HG02943 (cell line): ENCODE results near the gene HMMR.

Experiments used
- ATAC-seq: cut with Tn5 transposase; IDR thresholded peaks from one replicate; pipeline ENCODE4 v1.9.1; 2021; ENCODE audit warnings: mild to moderate bottlenecking, low read depth, moderate library complexity; ENCODE audit not compliant: unreplicated experiment

The HMMR gene

DNA sequence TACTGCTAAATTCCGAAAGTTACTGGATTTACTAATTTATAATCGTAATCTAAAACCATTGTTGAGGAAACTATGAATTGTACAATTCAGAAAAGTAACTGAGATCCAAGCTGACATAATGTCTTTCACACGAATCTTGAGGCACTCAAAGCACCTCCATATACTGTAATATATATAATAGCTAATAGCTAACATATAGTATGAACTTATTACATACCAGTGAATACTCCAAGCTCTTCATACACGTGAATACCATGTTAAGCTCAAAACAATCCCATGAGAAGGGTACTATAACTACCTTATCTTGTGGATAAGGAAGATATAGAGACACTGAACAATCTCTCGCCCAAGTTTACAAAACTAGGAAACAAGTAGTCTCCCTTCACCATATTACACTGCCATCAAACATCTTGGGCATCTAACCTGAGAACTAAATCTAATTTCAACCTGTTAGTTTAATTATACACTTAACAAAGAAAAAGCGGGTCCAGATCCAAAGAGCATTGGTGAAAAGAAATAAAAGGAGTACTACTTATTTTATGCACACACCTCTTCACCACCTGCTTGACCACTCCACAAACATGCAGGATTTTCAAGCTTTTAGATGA, 1.6 kb upstream of the HMMR start:
- ATAC-seq, result no peak

DNA sequence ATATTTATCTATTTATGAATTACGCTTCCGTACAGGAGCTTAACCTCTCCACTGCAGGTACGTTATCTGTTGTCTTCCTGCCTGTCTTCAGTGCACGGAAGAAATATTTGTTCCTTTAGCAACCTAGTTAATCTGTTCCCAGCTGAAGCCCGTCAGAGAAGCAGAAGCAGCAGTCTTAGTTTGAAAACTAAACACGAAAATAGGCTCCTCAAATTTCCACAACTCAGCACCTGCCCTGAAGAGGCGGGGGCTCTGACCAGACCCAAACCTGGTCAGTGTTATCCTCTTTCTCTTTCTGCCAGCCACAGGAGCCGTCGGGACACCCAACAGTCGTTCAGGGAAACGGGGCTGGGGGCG, 992 bp upstream of the HMMR start:
- ATAC-seq, result peak; percentile 26

DNA sequence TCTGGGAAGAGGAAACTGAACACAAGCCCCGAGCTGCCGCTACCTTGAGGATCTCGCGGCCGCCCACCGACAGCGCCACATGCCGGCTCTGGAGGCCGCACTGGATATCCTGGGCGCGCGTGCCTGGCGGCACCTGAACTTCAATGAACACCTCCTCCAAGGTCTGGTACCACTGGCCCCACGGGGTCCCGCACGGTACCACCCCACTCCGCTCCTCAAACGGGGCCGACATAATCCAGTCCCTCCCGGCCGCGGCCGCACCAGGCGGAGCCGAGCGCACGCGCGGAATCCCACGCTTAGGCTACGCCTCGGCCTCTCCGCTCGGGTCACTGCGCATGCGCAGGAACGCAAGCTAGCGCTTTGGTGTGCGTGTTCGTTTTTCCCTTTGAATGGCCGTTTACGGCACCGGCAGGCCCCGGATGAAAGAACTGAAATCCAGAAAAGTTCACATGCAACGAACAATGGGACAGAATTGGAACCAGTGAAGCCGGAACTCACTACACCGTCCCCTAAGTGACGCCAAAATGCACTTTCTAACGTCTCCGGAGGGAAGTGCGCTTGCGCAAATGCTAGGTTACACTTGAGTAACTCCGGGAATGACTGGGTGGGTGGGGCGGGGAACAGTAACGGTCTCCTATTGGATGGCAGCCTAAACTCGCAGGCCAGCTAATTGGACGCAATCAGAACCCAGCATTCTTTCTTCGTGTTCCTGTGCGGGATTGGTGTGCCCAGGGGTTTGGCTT, 442 bp upstream of the HMMR start, which contains the start of gene NUDCD2:
NUDCD2 (minus strand) TSS at position 284 of the 743 bp plus-strand sequence; CDS start at position 232, 52 bp downstream.
- peak; percentile 80 for ATAC-seq

DNA sequence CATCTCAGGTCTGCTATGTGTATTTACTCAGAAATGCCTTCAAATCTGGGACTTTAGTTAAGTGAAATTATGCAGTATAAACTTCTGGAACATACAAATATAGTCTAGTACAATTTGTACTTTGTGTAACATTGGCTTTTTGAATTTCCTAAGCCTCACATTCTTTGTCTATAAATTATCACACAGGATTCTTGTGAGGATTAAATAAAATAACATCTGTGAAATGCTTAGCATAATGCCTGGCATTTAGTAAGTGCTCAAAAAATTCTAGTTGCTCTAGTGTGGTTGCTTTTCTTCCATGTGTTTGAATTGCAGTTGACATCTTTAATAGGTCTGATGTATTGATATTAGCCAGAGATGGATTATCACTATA, 2.6 kb downstream of the HMMR start:
- ATAC-seq, result no peak

DNA sequence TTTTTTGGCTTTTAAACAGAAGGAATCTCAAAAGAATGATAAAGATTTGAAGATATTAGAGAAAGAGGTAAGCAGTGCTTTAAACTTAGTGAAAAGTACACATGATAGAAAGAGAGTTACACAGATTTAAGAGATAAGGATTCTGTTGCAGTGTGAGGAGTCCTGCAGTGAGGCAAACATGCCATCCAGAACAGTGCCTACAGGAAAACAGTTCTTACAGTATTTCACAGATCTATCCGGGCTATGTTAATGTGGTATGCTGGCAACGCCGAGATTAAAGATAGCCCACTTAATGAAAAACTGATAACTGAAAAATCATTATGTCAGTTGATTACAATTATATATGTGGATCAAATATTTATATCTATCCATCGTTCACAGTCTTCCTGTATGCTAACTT, 7.2 kb downstream of the HMMR start:
- ATAC-seq, result no peak

DNA sequence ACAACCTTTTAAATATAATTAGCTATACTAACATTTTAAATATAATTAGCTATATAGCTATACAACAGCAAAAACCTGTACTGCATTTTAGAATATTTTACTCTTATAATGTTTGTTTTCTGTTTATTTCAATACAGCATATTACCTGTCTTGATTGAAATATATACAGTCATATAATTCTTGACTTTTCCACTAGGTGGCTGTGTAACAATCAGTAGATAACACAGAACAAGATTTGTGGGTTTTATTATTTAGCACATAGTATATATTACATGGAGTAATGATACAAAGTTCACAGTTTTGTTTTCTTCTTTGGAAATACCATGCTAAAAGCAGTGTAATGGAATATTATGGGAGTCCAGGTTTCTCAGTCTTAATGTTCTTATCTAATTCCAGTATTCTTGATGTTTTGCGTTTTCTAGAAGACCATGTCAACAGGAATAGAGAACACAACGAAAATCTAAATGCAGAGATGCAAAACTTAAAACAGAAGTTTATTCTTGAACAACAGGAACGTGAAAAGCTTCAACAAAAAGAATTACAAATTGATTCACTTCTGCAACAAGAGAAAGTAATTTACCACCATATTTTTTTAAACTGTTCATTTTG, 13.3 kb downstream of the HMMR start:
- ATAC-seq, result no peak

DNA sequence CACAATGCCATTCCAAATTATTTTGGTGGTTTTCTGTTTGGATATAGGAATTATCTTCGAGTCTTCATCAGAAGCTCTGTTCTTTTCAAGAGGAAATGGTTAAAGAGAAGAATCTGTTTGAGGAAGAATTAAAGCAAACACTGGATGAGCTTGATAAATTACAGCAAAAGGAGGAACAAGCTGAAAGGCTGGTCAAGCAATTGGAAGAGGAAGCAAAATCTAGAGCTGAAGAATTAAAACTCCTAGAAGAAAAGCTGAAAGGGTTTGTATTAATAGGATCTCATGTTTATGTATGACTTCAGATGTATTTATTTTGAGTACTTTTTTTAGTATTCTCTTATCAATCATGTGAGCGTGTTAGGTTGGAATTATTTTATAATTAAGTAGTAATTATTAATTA, 15.0 kb downstream of the HMMR start:
- no peak for ATAC-seq

DNA sequence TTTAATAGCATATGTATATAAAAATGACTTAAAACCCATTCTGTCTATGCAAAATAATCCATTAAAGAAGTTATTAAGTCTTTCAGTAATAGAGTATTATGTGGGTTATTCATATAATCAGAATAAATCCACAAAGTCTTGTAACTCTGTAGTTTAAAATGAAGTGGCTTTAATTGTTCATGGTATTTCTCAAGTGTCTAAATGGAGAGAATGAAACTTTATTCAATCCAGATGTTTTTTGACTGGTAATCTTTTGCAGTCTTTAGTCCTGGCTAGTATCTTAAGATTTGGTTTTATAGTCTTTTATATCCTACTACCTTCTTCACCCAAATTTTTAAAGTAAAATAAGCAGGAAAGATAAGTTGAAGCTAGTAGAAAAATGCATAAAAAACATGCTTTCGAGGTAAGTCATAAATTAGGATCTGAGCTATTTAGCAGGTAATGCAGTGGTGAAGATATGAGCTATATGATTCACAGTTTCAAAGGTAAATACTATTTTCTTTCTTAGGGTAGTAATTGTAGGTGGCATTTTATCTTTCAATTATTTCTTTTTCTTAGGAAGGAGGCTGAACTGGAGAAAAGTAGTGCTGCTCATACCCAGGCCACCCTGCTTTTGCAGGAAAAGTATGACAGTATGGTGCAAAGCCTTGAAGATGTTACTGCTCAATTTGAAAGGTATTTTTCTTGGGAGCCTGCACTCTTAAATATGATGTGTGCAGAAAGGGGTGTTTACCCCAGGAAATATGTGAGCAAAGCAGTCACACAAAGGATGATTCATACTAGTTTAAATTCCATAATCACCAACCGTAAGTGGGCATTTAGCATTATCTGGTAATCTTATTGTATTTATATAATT, 17.9 kb downstream of the HMMR start:
- ATAC-seq, result no peak

DNA sequence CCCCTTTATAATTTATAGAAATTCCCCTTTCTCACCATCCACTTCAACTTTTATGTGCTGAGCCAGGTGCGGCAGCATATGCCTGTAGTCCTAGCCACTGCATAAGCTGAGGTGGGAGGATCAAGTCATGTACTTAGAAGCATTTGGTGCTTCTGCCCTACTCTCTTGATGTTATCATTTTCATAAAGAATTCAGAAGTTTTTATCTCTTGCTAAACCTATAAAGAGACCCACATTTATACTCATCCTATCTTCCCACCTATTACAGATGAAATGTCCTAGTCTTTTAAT, 18.5 kb downstream of the HMMR start:
- no peak for ATAC-seq

DNA sequence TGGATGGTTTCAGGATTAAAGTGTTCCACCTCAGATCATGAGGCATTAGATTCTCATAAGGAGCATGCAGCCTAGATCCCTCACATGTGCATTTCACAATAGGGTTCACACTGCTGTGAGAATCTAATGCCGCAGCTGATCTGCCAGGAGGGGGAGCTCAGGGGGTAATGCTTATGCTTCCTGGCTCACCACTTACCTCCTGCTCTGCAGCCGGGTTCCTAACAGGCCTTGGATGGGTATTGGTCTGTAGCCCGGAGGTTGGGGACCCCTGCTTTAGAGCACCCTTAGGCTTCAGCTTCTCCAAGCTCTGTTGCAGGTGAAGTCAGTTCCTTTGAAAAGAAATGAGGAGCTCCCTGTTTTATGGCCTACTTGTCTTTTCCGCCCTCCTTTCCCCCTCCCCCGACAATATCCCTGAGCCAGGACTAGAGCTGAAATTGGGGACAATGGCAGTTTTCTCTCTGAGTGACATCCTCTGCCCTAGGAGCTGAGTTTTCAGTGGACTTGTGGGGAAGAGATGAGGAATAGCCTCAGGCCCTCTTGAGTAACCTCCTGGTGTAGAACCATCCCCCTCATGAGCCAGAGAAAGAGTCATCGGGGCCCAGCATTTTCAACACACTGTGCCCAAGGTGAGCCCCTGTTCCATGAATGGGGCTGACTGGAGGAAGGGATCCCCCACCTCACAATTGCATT, 28.8 kb downstream of the HMMR start:
- ATAC-seq, result no peak

DNA sequence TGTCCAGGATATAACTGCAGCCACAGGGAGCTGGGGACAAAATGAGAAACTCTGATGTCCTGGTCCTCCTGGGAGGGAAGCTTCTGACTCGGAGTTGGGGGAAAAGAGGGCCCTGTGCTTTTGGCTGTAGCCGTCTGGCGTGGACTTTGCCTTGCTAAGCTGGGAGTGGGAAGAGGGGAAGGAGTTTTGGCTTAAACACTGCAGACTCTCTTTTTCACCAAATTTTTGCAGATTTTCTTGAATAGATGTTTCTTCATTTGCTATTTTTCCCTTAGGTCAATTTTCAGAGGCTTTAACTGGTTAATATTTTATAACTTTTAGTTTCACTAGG, 29.3 kb downstream of the HMMR start:
- no peak for ATAC-seq

DNA sequence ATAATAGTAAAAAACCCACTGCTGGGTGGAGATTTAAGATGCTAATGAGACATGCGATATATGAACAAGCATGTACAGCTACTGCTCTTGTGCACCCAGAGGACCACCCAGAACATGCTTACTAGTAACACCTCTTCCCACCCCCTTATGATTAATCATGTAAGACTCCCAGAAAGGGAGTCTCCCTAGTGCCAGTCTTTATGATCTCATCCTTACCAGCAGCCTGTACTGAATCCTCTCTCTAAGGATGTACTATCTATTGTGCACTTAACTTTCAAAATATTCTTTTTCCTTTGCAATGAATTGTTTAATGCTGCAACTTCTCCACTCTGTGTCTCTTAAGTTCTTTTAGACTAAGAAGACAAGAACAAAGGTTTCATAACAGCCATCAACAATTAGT, 35.9 kb downstream of the HMMR start:
- no peak for ATAC-seq

DNA sequence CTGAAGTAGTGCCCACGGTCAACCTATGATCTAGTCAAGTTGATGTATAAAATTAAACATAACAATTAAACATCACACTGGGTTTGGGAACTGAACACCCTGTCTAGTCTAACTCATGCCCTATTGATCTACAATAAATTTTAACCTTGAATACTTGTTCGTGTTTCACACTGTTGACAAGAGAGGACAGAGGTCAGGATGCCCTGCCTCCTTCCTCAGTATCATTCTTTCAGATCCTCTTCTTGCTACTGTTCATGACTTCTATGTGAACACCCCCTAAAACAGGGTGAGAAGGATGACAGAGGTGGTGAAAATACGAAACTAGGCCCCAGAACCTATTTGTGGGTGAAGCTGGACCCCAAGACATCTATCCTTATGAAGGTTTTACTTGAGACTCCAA, 36.9 kb downstream of the HMMR start:
- no peak for ATAC-seq

DNA sequence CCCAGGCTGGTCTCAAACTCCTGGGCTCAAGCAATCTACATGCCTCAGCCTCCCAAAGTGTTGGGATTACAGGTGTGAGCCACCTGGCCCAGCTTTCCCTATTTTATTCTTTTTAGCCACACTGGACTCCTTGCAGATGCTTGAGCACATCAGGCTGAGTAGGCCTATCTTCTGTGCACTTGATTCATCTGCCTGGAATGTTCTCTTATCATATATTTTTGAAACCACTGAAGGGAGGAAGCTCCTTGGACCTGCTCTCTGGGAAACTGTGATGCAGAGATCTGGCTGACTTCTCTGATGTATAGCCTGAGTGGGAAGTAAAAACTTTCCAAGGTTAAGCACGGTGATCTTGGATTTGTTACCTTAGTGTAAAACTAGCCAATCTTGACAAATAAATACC, 38.5 kb downstream of the HMMR start:
- no peak for ATAC-seq

DNA sequence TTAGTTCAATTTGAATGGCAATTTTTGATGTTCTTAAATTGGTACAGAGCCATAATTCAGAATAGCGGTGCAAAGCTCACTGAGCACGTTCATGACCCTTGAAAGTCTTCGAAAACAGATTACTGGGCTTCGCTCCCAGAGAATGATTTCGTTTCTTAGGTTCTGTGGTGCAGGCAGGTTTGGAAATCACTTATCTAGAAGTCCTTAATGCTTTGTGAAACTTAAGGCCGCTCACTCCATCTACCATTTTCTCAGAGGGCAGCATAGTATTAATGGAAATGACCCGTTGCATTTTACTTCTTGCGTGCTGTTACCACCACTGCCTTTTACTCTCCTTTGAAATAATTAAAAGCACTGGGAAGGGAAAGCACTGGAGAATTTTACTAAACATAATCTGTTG, 42.1 kb downstream of the HMMR start:
- no peak for ATAC-seq

DNA sequence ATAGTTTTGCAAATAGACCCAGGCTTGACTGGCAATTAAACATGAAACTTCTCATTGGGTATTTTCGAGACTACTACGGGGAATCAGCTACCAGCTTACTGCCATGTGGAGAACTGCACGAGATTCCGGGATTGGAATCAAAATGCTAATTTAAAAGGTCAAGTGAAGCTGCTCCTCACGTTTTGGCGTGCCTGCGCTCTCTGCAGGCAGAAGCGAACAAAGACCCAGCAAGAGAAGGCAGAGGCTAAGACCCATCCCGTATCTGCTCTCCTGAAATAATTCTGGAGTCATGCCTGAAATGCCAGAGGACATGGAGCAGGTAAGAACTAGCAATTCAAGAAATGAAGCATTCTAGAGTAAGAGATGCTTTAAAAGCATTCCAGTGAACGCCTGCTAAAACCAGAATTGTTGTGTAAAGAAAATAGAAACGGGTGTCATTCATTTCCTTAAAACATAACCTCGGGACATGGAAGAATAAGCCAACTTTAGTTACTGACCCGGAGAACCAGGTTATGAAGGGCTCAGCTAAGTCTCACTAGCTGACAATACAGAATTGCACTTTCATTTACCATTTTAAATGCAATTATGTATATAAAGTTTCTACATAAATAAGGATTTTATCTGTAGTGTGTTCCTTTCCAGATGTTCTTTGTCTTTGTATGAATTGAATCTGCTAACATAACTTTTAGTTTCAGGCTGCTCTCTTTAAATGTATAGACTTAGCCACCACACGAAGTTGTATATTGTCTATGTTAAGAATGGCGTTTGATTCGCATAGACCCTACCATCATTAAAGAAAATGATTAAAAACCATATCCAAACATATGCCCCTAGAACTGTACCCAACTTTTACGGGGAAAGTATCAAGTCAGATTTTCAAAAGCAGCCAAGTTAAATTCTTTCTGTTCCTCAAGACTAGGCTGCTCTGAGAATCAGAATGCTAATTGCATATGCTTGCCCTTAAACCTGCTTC, 43.0 kb downstream of the HMMR start:
- ATAC-seq, result no peak

DNA sequence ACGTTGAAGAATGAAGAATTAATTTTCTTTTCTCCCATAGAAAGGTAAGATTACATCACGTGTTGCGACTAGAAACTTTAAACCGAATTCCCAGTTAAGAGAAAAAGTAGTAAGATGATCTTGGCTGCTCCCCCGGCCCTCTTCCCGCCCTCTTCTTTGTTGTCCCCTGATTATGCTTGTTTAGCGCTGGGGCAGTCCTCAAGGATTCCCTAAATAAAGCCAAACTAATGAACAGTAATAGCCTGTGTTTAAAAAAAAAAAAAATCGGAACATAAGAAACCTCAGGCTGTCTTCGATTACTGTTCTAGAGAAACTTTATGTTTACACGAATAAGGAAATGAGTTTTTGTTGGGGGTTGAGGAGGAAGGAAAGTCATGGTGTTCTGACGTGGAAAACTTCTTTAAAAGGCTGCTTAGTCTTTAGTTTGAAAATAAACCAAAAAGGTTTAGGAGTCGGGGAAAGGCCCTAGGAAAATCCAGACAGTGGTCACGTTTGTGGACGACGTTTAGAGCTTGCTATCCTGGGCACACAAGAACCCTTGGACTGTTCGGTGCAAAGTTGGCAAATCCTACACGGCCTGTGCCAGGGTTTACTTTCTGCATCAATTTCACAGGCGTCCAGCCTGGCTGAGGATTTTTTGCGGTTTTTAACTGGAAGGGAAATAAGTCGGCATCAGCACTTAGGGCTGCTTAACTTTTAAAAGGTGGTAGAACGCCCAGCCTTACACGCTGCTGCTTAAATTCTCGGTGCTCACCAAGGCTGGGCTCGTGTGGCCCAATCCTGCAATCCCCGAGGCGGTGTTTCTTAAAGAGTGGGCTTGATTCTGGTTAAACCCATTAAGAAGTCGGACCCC, 43.9 kb downstream of the HMMR start:
- ATAC-seq, result no peak

DNA sequence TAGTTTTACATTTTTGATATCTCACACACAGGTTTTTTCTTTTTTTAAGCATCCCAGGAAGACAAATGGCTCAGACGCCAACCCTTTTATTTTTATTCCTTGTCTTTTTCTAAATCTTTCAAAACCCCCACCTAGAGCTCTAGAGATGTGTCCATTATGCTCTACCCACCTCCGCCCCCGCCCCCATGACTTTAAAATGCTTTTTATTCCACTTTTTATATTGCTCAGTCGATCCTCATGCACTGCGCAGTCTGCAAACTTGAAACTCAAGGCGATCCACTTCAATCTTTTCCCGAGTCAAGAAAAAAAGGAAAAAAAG, 44.6 kb downstream of the HMMR start:
- ATAC-seq, result no peak
